ENCODE results near the gene FTH1. TPM values are rescaled to one million over a fixed set of nuclear protein-coding genes. Genes with fewer than 3 reads are reported as not detected.

FTH1 gene
- total RNA-seq, 2 donors from 2014 or later: 5,286 to 5,395 TPM

GRCh38 chr11:61918251-61918937 is 49.0 kb downstream of the FTH1 start:
- Histone ChIP-seq H3K27me3 (peaks cover 22% of the 10 kb centered on the region), H3K9me3 (no peaks in the 10 kb centered on the region), H3K4me1 (no peaks in the 10 kb centered on the region), H3K9ac (ENCODE audit: low read depth in 2 of 2, low read length in 2 of 2) (peak overlapping the region; percentile 2 to 63), H3K36me3 (no peaks in the 10 kb centered on the region), H3K27ac (peak overlapping the region; percentile 6), H3K4me3 (no peak overlapping the region)
- intact Hi-C loops (cut with DNase I): no loop called here
- peak; percentile 14 for DNase-seq
- no peak for TF ChIP-seq CTCF (IDR thresholded peaks at IDR 0.05)

GRCh38 chr11:61917334-61918109 is 49.9 kb downstream of the FTH1 start, which contains the start of gene RAB3IL1:
TSS of gene RAB3IL1 (minus strand) at chr11:61917566. CDS start at chr11:61917367, 199 bp downstream.
- Histone ChIP-seq H3K4me3 (peak within 1 kb of the TSS; percentile 40), H3K9me3 (no peaks in the 10 kb centered on the region), H3K4me1 (no peaks in the 10 kb centered on the region), H3K9ac (ENCODE audit: low read depth in 2 of 2, low read length in 2 of 2) (peak within 1 kb of the TSS; percentile 2 to 63), H3K36me3 (no peaks in the 10 kb centered on the region), H3K27ac (peak within 1 kb of the TSS; percentile 12), H3K27me3 (peaks cover 22% of the 10 kb centered on the region)
- intact Hi-C loops (cut with DNase I): no loop called here
- no peak for TF ChIP-seq CTCF (IDR thresholded peaks at IDR 0.05)
- peak; percentile 61 for DNase-seq

- DNase-seq: peak; percentile 27
- Histone ChIP-seq H3K27ac (peak overlapping the region; percentile 12), H3K9ac (ENCODE audit: low read depth in 2 of 2, low read length in 2 of 2) (peak overlapping the region in 1 of 2 donors; percentile 43), H3K9me3 (no peaks in the 10 kb centered on the region), H3K36me3 (no peaks in the 10 kb centered on the region), H3K4me1 (no peaks in the 10 kb centered on the region), H3K27me3 (peaks cover 22% of the 10 kb centered on the region), H3K4me3 (peak overlapping the region; percentile 40)
- no peak for TF ChIP-seq CTCF (IDR thresholded peaks at IDR 0.05)
- intact Hi-C loops (cut with DNase I): no loop called here
These were observed 50.6 kb downstream of the FTH1 start for GRCh38 chr11:61916737-61917333.

- H3K9me3 ChIP-seq: no peaks in the 10 kb centered on the region
- intact Hi-C loops (cut with DNase I): no loop called here
- TF ChIP-seq CTCF (IDR thresholded peaks at IDR 0.05): no peak
- H3K4me1 ChIP-seq: no peaks in the 10 kb centered on the region
- no peaks in the 10 kb centered on the region for H3K36me3 ChIP-seq
- no peak overlapping the region for H3K4me3 ChIP-seq
- peak; percentile 14 for DNase-seq
- peaks cover 17% of the 10 kb centered on the region for H3K27me3 ChIP-seq
- no peak overlapping the region for H3K9ac ChIP-seq (ENCODE audit: low read depth in 2 of 2, low read length in 2 of 2)
- no peak overlapping the region for H3K27ac ChIP-seq
These were observed 52.8 kb downstream of the FTH1 start for GRCh38 chr11:61914471-61915171.

Other genes starting within 250 kb of the FTH1 start
- 10 to 100 TPM in 1 of 2 donors, 1 to 10 TPM in 1; 8.8 to 14.9 TPM for gene MYRF, start 215.0 kb downstream of the FTH1 start, total RNA-seq
- gene TMEM258, start 175.0 kb downstream of the FTH1 start, total RNA-seq: 100 to 1,000 TPM; 119 to 149 TPM
- 10 to 100 TPM; 14.4 to 67.9 TPM for gene FEN1, start 174.7 kb downstream of the FTH1 start, total RNA-seq
- 10 to 100 TPM in 1 of 2 donors, 1 to 10 TPM in 1; 6.9 to 17.4 TPM for gene FADS1, start 150.6 kb downstream of the FTH1 start, total RNA-seq
- 10 to 100 TPM; 13.9 to 38.6 TPM for gene FADS2, start 139.3 kb downstream of the FTH1 start, total RNA-seq
- gene FADS3, start 76.1 kb downstream of the FTH1 start, total RNA-seq: 10 to 100 TPM; 10.4 to 13.3 TPM
- 1 to 10 TPM; 3.7 to 5.9 TPM for gene RAB3IL1, start 50.1 kb downstream of the FTH1 start, total RNA-seq
- gene BEST1, start 17.3 kb downstream of the FTH1 start, total RNA-seq: under 1 TPM; 0.58 to 0.77 TPM
- gene INCENP, start 156.4 kb upstream of the FTH1 start, total RNA-seq: 10 to 100 TPM; 35.1 to 93.4 TPM
- gene SCGB1D1, start 222.6 kb upstream of the FTH1 start, total RNA-seq: not detected
- 1 to 10 TPM; 6.1 to 6.7 TPM for gene SCGB2A1, start 241.0 kb upstream of the FTH1 start, total RNA-seq

Data from colonic mucosa (tissue), 4 donors.